Esophagus squamous epithelium (tissue), 5 donors: Measurements from ENCODE around the gene DOK6. TPM values are rescaled to one million over a fixed set of nuclear protein-coding genes. Genes with fewer than 3 reads are reported as not detected.

ENCODE experiments used
- DNase-seq: peaks from one replicate; lab custom pipeline; 2025; lab: John Stamatoyannopoulos, UW
- H3K27ac ChIP-seq, 4 donors: fragments of 200-600 bp; sonication (generic); one replicate each; pipeline ENCODE4 v1.5.1; 2016 to 2019; ENCODE audit warnings: mild to moderate bottlenecking in 1 of 4
- H3K27me3 ChIP-seq, 4 donors: fragments of 200-600 bp; sonication (generic); 1 replicate in 3 of 4; 2 replicates in 1 of 4; pipeline versions ENCODE4 v1.5.1 to v1.6.0; 2017 to 2021; ENCODE audit warnings: antibody characterized with exemption in 1 of 4
- H3K36me3 ChIP-seq, 3 donors: fragments of 200-600 bp; sonication (generic); one replicate each; pipeline ENCODE4 v1.5.1; 2016 to 2019
- H3K4me1 ChIP-seq, 3 donors: fragments of 200-600 bp; sonication (generic); one replicate each; pipeline ENCODE4 v1.5.1; 2017 to 2019
- H3K4me3 ChIP-seq, 4 donors: fragments of 200-600 bp; sonication (generic); 1 replicate in 3 of 4; 2 replicates in 1 of 4; pipeline ENCODE4 v1.5.1; 2016 to 2019; ENCODE audit warnings: mild to moderate bottlenecking in 2 of 4, moderate library complexity in 1 of 4
- H3K9me3 ChIP-seq, 3 donors: fragments of 200-600 bp; sonication (generic); one replicate each; pipeline ENCODE4 v1.5.1; 2016 to 2019
- POLR2A ChIP-seq, 4 donors: fragments of 450-650 bp; IDR thresholded peaks; one replicate each; pipeline ENCODE4 v1.6.1; 2017; ENCODE audit warnings: antibody characterized with exemption in 4 of 4, mild to moderate bottlenecking in 4 of 4, moderate library complexity in 3 of 4
- WGBS, 2 donors: methylation state at CpG; one replicate each; pipeline ENCODE4 v1.1.5; 2018; 5-methylcytosine and 5-hydroxymethylcytosine counted together
- intact Hi-C: fragments of 100-400 bp; cut with DNase I; formaldehyde crosslinking; loops from one replicate; pipeline ENCODE4 v1.15.0; 2022
- total RNA-seq, 4 donors: library from RNA; depleted of rRNA; stranded (reverse); fragments of >200 nt; gene quantifications; one replicate each; pipeline ENCODE4 v1.1.0, GENCODE V29; 2016
- TF ChIP-seq, protein P1 (sequence below), 6 experiments: fragments of 450-650 bp in 4 of 6; fragments of 200-600 bp in 2 of 6; sonication (generic) in 2 of 6; IDR thresholded peaks; one replicate each; pipeline ENCODE4 v1.5.1; 2016 to 2019; ENCODE audit warnings: antibody characterized with exemption in 6 of 6, mild to moderate bottlenecking in 4 of 6, moderate library complexity in 4 of 6
- donor health status: DM: yes; HTN: yes; CAD: no.

DOK6 gene
- total RNA-seq, 4 donors from 2014 or later, result 0.57 to 0.88 TPM; not detected in 2

DNA sequence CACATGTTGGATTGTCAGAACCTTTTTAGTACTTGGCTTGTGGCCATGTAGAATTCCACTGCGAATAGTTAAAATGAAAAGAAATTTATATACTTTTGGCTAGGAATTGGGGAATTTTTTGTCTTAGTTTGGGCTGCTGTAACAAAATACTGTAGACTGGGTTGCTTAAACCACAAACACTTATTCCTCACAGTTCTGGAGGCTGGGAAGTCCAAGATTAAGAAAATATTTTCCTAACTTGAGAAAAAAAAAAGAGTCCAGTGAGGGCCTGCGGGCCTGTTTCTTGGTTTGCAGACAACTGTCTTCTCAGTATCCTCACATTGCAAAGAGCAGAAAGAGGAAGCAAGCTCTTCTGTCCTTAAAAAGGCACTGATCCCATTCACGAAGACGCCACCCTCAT, 465.1 kb downstream of the DOK6 start:
- DNase-seq, result no peak
- H3K9me3 ChIP-seq, result no peaks in the 10 kb centered on the region
- no peak overlapping the region for H3K4me3 ChIP-seq
- H3K27me3 ChIP-seq, result no peaks in the 10 kb centered on the region
- no peaks in the 10 kb centered on the region for H3K36me3 ChIP-seq
- H3K27ac ChIP-seq, result no peak overlapping the region
- H3K4me1 ChIP-seq, result no peaks in the 10 kb centered on the region
- intact Hi-C loops, result no loop called here
- WGBS, 2 donors, result 54 to 61% methylated on average over 4 of the region's 4 CpGs
- TF ChIP-seq, protein P1, sequence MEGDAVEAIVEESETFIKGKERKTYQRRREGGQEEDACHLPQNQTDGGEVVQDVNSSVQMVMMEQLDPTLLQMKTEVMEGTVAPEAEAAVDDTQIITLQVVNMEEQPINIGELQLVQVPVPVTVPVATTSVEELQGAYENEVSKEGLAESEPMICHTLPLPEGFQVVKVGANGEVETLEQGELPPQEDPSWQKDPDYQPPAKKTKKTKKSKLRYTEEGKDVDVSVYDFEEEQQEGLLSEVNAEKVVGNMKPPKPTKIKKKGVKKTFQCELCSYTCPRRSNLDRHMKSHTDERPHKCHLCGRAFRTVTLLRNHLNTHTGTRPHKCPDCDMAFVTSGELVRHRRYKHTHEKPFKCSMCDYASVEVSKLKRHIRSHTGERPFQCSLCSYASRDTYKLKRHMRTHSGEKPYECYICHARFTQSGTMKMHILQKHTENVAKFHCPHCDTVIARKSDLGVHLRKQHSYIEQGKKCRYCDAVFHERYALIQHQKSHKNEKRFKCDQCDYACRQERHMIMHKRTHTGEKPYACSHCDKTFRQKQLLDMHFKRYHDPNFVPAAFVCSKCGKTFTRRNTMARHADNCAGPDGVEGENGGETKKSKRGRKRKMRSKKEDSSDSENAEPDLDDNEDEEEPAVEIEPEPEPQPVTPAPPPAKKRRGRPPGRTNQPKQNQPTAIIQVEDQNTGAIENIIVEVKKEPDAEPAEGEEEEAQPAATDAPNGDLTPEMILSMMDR (IDR thresholded peaks at IDR 0.05), result no peak
- no peak for TF ChIP-seq POLR2A (IDR thresholded peaks at IDR 0.05)

DNA sequence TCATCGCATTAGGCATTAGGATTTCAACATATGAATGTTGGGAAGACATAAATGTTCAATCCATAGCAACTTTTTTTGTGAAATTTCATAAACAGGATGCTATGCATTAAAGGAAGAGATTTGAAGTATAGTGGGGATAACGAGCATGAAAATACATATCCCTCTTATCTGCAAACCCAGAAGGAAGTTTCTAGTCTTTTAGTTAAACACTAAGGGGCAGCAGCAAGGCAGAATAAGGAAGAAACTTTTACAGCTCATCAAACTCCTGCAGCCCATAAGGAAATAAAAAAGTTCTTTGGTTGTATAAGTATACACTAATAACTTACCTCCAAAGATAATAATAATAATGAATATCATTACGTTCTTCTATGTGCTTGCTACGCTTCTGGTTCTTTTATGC, 465.5 kb downstream of the DOK6 start:
- no peaks in the 10 kb centered on the region for H3K9me3 ChIP-seq
- no peaks in the 10 kb centered on the region for H3K36me3 ChIP-seq
- 78 to 85% methylated on average over 4 of the region's 4 CpGs for WGBS, 2 donors
- DNase-seq, result no peak
- no peaks in the 10 kb centered on the region for H3K27me3 ChIP-seq
- no peaks in the 10 kb centered on the region for H3K4me1 ChIP-seq
- no peak overlapping the region for H3K4me3 ChIP-seq
- intact Hi-C loops, result no loop called here
- no peak overlapping the region for H3K27ac ChIP-seq
- TF ChIP-seq, protein P1 (IDR thresholded peaks at IDR 0.05), result no peak
- TF ChIP-seq POLR2A (IDR thresholded peaks at IDR 0.05), result no peak

DNA sequence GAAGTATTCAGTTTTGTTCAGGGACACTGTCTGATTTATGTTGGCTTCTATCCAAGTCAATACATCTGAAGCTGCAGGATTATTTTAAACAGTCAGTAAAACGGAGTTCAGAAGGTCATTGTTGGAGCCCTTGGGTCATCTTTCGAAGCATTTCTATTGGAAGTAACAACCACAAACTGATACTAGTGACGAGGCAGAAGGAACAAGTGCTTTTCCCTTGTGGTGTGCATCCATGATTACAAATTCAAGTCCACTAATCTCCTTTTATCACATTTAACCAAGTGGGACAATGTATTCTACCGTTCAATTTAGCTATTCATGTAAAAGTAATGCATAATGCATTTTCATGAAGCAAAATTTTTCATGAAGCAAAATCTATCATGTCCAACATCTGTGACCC, 470.0 kb downstream of the DOK6 start:
- intact Hi-C loops, result no loop called here
- H3K27me3 ChIP-seq, result no peaks in the 10 kb centered on the region
- H3K4me3 ChIP-seq, result no peak overlapping the region
- no peak overlapping the region for H3K27ac ChIP-seq
- TF ChIP-seq POLR2A (IDR thresholded peaks at IDR 0.05), result no peak
- TF ChIP-seq, protein P1 (IDR thresholded peaks at IDR 0.05), result no peak
- 73 to 89% methylated on average over 4 of the region's 4 CpGs for whole genome bisulfite sequencing, 2 donors
- H3K4me1 ChIP-seq, result no peaks in the 10 kb centered on the region
- H3K9me3 ChIP-seq, result no peaks in the 10 kb centered on the region
- H3K36me3 ChIP-seq, result no peaks in the 10 kb centered on the region
- DNase-seq, result no peak

DNA sequence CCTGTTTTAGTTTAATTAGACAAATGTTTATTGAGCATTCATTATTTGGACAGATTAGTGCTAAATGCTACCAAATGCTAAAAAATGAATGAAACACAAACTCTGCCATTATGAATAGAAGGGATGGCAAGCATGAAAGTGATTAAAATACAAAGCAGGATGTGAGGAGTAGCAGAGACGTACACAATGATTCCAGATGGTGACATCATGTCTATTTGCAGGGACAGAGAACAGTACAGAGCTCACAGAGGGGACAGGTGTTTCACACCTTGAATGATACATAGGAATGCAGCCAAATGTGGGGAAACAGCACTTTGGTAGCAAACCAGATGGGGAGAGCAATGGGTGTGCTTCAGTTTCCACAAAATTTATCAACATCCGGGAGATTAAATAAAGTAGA, 470.7 kb downstream of the DOK6 start:
- no peak for DNase-seq
- 90 to 91% methylated on average over 2 of the region's 2 CpGs for WGBS, 2 donors
- intact Hi-C loops, result no loop called here
- Histone ChIP-seq H3K36me3 (no peaks in the 10 kb centered on the region), H3K4me3 (no peak overlapping the region), H3K27me3 (no peaks in the 10 kb centered on the region), H3K27ac (no peak overlapping the region), H3K4me1 (no peaks in the 10 kb centered on the region), H3K9me3 (no peaks in the 10 kb centered on the region)
- TF ChIP-seq POLR2A (IDR thresholded peaks at IDR 0.05), result no peak
- TF ChIP-seq, protein P1 (IDR thresholded peaks at IDR 0.05), result no peak

DNA sequence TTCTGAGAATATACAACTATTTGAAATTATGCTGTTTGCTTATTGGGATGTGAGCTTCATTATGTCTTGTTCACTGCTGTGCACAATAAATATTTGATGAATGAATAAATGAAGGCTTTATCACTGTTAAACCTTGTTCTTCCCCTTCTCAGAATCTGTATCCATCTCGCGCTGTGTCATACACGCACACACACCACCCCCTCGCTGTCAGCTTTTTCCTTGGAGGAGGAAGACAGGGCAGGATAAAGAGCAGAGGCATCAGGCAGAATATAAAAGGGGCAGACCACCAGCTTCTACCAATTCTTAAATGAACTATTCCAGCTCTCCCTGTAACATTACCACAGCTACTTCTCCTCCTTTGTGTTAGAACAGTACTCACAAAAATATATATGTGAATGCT, 472.0 kb downstream of the DOK6 start:
- no peak for DNase-seq
- H3K27ac ChIP-seq, result no peak overlapping the region
- H3K4me3 ChIP-seq, result no peak overlapping the region
- H3K4me1 ChIP-seq, result no peaks in the 10 kb centered on the region
- intact Hi-C loops, result no loop called here
- no peaks in the 10 kb centered on the region for H3K36me3 ChIP-seq
- H3K9me3 ChIP-seq, result no peaks in the 10 kb centered on the region
- no peak for TF ChIP-seq POLR2A (IDR thresholded peaks at IDR 0.05)
- TF ChIP-seq, protein P1 (IDR thresholded peaks at IDR 0.05), result no peak
- WGBS, 2 donors, result 77 to 86% methylated on average over 4 of the region's 4 CpGs
- no peaks in the 10 kb centered on the region for H3K27me3 ChIP-seq
